GM19372 (cell line): Measurements from ENCODE around the gene ZNF787.
"Not testable (repeated sequence)": the region's sequence is repeated elsewhere in the genome, so short reads cannot be mapped to it uniquely, and the experiment has no call there.

Source experiments
- ATAC-seq: cut with Tn5 transposase; IDR thresholded peaks from one replicate; pipeline ENCODE4 v1.9.1; 2021; ENCODE audit warnings: mild to moderate bottlenecking, low read depth, moderate library complexity; ENCODE audit not compliant: unreplicated experiment

ZNF787 gene

GRCh38 chr19:56121180-56122167, at the start of gene ZNF787:
TSS of gene ZNF787 (minus strand) at chr19:56121295. CDS start at chr19:56103217, 18,078 bp downstream.
- ATAC-seq, result peak; percentile 84

- ATAC-seq, result no peak
Observed at GRCh38 chr19:56170261-56170660, 49.2 kb upstream of the ZNF787 start.

- no peak for ATAC-seq
Observed at GRCh38 chr19:56167064-56167578, 46.0 kb upstream of the ZNF787 start.

- no peak for ATAC-seq
Observed at GRCh38 chr19:56163097-56163496, 42.0 kb upstream of the ZNF787 start.

GRCh38 chr19:56162258-56162657, 41.2 kb upstream of the ZNF787 start:
- ATAC-seq, result no peak

- no peak for ATAC-seq
Observed at GRCh38 chr19:56161534-56161933, 40.4 kb upstream of the ZNF787 start.

DNA sequence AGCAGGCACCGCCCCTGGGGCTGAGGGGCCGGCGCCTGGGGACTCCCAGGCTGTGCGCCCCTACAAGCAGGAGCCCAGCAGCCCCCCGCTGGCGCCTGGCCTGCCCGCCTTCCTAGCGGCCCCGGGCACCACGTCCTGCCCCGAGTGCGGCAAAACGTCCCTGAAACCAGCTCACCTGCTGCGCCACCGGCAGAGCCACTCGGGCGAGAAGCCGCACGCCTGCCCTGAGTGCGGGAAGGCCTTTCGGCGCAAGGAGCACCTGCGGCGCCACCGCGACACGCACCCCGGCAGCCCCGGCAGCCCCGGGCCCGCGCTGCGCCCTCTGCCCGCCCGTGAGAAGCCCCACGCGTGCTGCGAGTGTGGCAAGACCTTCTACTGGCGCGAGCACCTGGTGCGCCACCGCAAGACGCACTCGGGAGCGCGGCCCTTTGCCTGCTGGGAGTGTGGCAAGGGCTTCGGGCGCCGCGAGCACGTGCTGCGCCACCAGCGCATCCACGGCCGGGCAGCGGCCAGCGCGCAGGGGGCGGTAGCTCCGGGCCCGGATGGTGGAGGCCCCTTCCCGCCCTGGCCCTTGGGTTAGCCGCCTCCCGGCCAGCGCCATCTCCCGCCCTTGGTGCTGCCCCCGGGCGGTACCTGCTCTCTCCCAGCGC, 38.7 kb upstream of the ZNF787 start:
- no peak for ATAC-seq

DNA sequence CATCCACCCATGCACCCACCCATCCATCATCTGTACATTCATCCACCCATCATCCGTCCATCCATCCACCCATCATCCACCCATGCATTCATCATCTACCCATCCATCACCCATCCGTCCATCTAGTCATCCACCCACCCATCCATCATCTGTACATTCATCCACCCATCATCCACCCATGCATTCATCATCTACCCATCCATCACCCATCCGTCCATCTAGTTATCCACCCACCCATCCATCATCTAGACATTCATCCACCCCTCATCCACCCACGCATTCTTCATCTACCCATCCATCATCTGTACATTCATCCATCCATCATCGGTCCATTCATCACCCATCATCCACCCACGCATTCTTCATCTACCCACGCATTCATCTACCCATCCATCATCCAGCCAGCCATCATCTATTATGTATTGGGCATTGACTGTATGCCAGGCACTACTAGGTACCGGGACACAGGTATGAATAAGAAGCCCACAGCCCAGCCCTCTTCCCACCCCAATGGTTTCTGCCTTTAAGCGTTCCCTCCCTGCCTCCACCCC, 38.0 kb upstream of the ZNF787 start:
- ATAC-seq, result no peak

GRCh38 chr19:56158170-56158757, 37.2 kb upstream of the ZNF787 start:
- no peak for ATAC-seq

DNA sequence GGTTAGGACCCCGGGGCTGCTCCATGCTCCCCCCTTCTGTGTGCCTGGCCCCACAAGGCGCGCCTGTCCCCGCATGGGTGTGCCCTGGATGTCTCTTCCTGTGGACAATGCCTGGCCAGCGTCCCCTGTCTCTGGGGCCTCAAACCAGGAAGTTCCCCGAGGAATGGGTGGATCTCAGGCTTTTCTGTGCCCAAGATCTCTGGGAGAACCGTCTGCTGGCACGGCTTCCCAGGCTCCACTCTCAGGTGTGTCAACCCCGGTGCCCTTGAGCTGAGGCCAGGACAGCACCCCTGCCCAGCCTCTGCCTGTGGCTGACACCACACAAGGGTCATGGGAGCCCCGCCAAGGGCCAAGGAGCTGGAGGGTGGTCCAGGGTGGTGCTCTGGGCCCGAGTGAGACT, 35.7 kb upstream of the ZNF787 start:
- no peak for ATAC-seq

GRCh38 chr19:56155124-56155687, 34.1 kb upstream of the ZNF787 start:
- ATAC-seq, result no peak

DNA sequence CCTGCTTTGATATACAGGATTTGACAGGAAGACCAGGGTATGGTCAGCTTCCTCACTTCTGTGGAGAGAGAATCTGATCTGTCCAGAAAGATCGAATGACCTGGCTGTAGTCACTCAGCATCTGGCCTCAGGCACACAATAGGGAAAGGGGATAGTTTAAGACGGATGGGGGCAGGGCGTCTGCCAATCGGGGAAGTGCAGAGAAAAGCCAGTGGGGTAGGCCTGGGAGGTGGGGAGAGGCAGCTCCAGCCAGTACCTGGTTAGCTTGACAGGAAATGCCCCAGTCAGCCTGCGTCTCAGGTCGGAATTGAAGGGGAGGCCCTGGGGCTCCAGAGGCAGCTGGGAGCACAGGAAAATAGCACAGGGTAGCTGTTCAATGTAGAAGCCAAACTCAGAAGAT, 32.4 kb upstream of the ZNF787 start:
- no peak for ATAC-seq

- ATAC-seq, result no peak
Observed at GRCh38 chr19:56152644-56153043, 31.5 kb upstream of the ZNF787 start.

GRCh38 chr19:56150358-56150757, 29.3 kb upstream of the ZNF787 start:
- ATAC-seq, result no peak

DNA sequence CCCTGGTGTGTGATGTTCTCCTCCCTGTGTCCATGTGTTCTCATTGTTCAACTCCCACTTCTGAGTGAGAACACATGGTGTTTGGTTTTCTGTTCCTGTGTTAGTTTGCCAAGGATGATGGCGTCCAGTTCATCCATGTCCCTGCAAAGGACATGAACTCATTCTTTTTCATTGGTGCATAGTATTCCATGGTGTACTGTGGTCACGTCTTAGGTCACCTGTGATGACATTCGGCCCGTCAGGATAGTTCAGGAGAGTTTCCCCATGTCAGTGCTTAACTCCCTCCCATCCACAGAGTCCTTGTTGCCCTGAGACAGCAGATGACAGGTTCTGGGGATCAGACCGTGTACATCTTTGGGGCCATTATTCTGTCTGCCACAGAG, 28.6 kb upstream of the ZNF787 start:
- ATAC-seq, result no peak

GRCh38 chr19:56148955-56149655, 28.0 kb upstream of the ZNF787 start:
- ATAC-seq, result not testable (repeated sequence)

DNA sequence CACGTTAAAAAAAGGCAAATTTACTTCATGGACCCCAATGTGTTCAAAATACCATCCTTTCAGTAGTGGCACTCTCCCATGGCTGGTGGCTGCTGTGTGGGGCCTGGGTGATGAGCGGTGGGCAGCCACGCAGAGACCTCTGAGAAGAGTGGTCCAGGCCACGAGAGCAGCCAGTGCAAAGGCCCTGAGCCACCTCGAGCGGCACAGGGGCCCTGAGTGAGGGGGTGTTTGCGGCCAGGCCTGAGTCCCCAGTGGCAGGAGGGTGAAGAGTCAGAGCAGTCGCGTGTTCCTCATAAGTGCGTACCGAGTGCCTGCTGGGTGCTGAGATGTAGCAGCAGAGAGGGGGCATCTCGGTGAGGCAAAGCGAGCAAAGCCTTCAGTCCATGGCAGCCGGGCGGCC, 27.0 kb upstream of the ZNF787 start:
- no peak for ATAC-seq

DNA sequence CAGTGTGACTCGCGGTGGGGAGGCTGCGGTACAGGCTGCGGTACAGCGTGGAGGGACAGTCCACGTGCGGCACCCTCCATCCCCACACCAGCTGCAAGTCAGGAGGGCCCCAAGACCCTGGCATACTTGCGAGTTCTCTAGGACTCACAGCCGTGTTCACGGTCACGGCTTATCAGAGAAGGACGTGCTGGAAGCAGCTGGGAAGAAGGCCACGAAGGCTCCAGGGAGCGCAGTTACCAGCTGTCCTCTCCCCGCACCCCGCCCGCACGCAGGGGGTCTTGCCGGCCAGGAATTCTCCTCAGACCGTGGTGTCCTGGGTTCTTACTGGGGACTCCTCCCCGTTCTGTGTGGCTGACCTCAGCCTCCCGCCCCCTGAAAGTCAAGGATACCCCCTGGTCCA, 26.2 kb upstream of the ZNF787 start:
- no peak for ATAC-seq

DNA sequence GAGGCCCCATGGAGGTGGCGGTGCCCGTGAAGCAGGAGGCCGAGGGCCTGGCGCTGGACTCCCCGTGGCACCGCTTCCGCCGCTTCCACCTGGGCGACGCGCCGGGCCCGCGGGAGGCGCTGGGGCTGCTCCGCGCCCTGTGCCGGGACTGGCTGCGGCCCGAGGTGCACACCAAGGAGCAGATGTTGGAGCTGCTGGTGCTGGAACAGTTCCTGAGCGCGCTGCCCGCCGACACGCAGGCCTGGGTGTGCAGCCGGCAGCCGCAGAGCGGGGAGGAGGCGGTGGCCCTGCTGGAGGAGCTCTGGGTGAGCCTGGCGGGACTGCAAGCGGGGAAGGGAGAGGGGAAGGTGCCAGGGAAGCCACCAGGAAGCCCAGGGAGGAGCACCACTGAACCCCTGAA, 25.8 kb upstream of the ZNF787 start:
- ATAC-seq, result no peak

DNA sequence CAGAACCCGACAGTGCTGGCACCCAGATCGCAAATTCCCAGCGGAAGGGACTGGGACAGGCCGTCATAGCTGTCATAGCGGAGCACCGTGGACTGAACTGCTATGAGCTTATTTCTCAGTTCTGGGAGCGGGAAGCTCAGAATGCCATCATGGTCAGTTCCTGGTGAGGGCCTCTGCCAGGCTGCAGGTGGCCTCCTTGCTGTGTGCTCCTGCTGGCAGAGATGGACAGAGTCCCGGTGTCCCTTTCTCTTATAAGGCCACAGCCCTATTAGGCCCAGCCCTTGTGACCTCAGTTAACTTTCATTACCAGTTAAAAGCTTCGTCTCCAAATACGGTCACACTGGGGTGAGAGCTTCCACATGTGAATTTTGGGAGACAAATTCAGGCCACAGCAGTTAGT, 24.6 kb upstream of the ZNF787 start:
- no peak for ATAC-seq
